KOPT-K1 (cell line): ENCODE results near the gene PTPRC.

Experiments used
- H3K27ac ChIP-seq: fragments of 200-600 bp; sonication (generic); 2 replicates; pipeline ENCODE4 v1.5.1; 2016; ENCODE audit warnings: antibody characterized with exemption, mild to moderate bottlenecking, low read depth, low read length; ENCODE audit not compliant: poor library complexity, severe bottlenecking
- H3K36me3 ChIP-seq: fragments of 200-600 bp; sonication (generic); 2 replicates; pipeline ENCODE4 v1.5.1; 2017; ENCODE audit warnings: antibody characterized with exemption, mild to moderate bottlenecking, low read length, moderate library complexity; ENCODE audit not compliant: insufficient read depth
- H3K9me3 ChIP-seq: fragments of 200-600 bp; sonication (generic); 2 replicates; pipeline ENCODE4 v1.5.1; 2017; ENCODE audit warnings: antibody characterized with exemption, low read length, mild to moderate bottlenecking; ENCODE audit not compliant: insufficient read depth, poor library complexity, severe bottlenecking

PTPRC gene

GRCh38 chr1:198630863-198631262 is 8.0 kb upstream of the PTPRC start:
- Histone ChIP-seq H3K27ac (peak overlapping the region; percentile 39), H3K36me3 (no peaks in the 10 kb centered on the region), H3K9me3 (peaks cover 14% of the 10 kb centered on the region)

DNA sequence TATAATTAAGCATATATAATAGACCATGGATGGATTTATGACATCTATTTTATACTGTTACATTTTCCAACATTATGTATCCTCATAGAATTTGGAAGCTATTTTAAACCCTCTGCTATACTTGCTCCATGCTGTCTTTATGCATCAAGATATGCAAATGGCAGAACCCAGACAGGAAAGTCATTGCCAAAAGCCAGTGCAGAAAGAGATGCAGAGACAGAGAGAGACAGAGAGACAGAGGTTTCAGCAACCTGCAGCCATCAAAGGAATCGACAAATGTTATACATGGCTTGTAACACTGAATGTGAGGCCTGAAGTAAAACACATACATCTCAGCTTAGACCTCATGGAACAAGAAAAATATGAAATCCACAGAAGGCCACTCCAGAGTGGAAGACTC is 7.5 kb upstream of the PTPRC start:
- H3K27ac ChIP-seq = peak overlapping the region; percentile 39
- peaks cover 14% of the 10 kb centered on the region for H3K9me3 ChIP-seq
- no peaks in the 10 kb centered on the region for H3K36me3 ChIP-seq

GRCh38 chr1:198632007-198632406 is 6.8 kb upstream of the PTPRC start:
- Histone ChIP-seq H3K36me3 (no peaks in the 10 kb centered on the region), H3K27ac (peak overlapping the region; percentile 39), H3K9me3 (peaks cover 14% of the 10 kb centered on the region)

DNA sequence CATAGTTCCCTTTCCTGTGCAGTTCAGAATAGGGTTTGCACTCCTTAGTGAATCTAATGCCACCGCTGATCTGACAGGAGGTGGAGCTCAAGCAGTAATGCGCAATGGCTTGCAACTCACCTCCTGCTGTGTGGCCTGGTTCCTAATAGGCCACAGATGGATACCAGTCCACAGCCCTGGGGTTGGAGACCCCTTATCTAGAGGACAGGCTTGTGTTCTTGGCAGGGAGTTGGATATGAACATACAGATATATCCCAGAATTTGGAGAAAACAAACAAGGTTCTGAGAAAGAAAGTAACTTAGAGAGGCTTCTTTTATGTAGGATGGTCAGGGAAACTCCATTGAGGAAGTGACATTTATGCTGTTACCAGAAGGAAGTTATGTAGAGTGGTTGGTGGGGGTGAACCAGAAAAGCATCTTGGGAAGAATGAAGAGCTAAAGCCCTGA is 5.1 kb upstream of the PTPRC start:
- H3K9me3 ChIP-seq = peaks cover 14% of the 10 kb centered on the region
- peak overlapping the region; percentile 14 for H3K27ac ChIP-seq
- no peaks in the 10 kb centered on the region for H3K36me3 ChIP-seq

GRCh38 chr1:198635964-198636363 is 2.9 kb upstream of the PTPRC start:
- no peaks in the 10 kb centered on the region for H3K36me3 ChIP-seq
- H3K27ac ChIP-seq = peak overlapping the region; percentile 89
- H3K9me3 ChIP-seq = peaks cover 14% of the 10 kb centered on the region

- peak overlapping the region; percentile 89 for H3K27ac ChIP-seq
- H3K36me3 ChIP-seq = no peaks in the 10 kb centered on the region
- H3K9me3 ChIP-seq = peaks cover 14% of the 10 kb centered on the region
These were observed 2.4 kb upstream of the PTPRC start for GRCh38 chr1:198636391-198636790.

- no peaks in the 10 kb centered on the region for H3K36me3 ChIP-seq
- H3K9me3 ChIP-seq = peaks cover 14% of the 10 kb centered on the region
- peak overlapping the region; percentile 89 for H3K27ac ChIP-seq
These were observed 1.7 kb upstream of the PTPRC start for GRCh38 chr1:198637157-198637556.

DNA sequence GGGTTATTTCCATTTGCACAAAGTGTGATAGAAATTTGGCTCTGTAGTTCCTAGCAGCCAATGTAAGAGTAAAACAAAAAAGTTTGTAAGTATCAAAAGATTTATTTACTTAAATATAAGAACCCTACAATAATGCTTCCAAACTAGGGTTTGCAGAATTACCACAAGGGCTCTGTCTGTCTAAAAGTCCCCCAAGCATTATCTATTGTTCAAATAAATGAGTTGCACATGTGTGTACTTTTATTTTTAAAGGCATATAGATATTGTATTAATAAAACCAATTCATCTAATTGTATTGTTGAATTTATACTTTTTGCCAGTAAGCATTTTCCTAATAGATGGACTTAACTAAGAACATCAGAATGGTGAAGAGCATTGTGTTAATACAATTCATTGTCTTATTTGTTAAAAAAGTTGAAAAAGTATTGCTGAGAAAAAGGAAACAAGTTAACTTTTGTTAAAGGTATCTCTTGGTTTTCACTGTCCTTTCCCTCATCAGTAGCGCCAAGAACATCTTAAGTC is 863 bp upstream of the PTPRC start:
- Histone ChIP-seq H3K27ac (peak overlapping the region; percentile 89), H3K36me3 (peaks cover under 1% of the 10 kb centered on the region; the same call in 1 of the 2 replicates), H3K9me3 (peaks cover 7% of the 10 kb centered on the region)

- peak overlapping the region; percentile 89 for H3K27ac ChIP-seq
- peaks cover 5% of the 10 kb centered on the region; the same call in 1 of the 2 replicates for H3K36me3 ChIP-seq
- peaks cover 3% of the 10 kb centered on the region for H3K9me3 ChIP-seq
These were observed 399 bp upstream of the PTPRC start for GRCh38 chr1:198638441-198638840.

GRCh38 chr1:198639671-198640143 is 867 bp downstream of the PTPRC start:
- H3K9me3 ChIP-seq = no peaks in the 10 kb centered on the region
- peak overlapping the region; percentile 89 for H3K27ac ChIP-seq
- H3K36me3 ChIP-seq = peaks cover 9% of the 10 kb centered on the region; the same call in 1 of the 2 replicates

DNA sequence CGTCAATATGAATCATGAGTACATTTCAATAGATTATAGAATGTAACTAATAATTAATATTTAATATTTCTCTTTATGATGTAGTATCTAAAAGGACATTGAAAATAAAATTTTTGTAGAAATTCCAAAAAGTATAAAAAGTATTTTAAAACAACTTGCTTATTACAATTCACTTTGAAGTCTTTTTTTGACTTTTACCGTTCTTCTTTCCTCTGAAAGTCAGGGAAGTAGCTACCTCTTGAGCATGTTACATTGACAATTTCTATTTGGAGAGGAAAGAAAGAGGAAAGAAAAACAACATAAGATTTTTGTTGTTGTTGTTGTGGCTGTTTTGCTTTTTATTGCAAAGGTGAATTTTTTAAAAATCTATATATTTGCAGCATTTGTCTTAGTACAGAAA is 1.3 kb downstream of the PTPRC start:
- no peaks in the 10 kb centered on the region for H3K9me3 ChIP-seq
- H3K36me3 ChIP-seq = peaks cover 9% of the 10 kb centered on the region; the same call in 1 of the 2 replicates
- peak overlapping the region; percentile 89 for H3K27ac ChIP-seq

DNA sequence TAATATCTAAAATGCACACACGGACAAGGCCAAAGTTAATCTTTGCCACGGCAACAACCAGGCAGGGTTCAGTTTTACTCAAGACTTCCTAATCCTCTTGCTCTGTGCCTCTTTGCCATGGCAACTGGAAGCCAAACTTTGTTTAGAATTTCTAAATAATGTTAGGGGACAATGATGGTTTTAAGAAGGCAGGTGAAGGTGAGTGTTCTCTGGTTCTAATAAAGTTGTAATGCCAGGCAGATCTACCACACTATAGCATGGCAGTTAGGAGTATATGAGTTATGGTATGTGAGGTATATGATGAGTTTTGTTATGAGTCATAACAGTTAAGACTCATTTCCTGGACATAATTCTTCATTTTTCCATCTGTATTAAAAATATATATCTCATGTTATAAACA is 2.7 kb downstream of the PTPRC start:
- Histone ChIP-seq H3K27ac (peak overlapping the region; percentile 89), H3K9me3 (no peaks in the 10 kb centered on the region), H3K36me3 (peaks cover 9% of the 10 kb centered on the region; the same call in 1 of the 2 replicates)

DNA sequence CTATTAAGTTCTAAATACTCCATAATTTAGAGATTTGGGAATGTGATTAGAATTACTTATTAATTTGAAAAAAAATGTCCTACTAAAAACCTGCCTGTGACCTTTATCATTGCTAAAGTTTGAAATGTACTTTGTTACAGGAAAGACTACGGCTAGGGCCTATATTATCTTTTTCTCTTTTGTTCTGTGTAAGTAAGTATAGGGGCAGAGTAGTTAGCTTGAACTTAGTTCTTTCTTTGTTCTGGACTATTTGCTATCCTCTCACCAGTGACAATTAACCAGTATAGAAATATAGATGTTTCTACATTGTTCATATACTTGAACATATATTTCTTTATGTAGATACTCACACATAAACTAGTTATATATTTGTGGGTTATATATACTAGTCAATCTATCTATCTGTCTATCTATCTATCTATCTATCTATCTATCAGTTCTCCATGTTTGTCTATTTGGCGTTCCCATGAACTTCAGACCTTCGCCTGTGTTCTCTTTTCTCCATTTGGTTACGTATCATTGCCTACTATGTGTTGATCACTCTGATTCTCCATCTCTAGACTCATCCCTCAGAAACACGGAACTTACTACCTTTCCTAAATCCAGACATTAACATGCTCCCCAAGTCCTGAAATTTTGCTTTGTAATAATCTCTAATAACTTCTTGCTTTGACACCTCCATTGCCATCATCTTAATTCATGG is 3.3 kb downstream of the PTPRC start:
- H3K9me3 ChIP-seq = no peaks in the 10 kb centered on the region
- H3K27ac ChIP-seq = peak overlapping the region; percentile 89
- peaks cover 14% of the 10 kb centered on the region; the same call in 1 of the 2 replicates for H3K36me3 ChIP-seq

- peak overlapping the region; percentile 89 for H3K27ac ChIP-seq
- H3K9me3 ChIP-seq = no peaks in the 10 kb centered on the region
- H3K36me3 ChIP-seq = peaks cover 16% of the 10 kb centered on the region; the same call in 1 of the 2 replicates
These were observed 4.1 kb downstream of the PTPRC start for GRCh38 chr1:198642983-198643382.

DNA sequence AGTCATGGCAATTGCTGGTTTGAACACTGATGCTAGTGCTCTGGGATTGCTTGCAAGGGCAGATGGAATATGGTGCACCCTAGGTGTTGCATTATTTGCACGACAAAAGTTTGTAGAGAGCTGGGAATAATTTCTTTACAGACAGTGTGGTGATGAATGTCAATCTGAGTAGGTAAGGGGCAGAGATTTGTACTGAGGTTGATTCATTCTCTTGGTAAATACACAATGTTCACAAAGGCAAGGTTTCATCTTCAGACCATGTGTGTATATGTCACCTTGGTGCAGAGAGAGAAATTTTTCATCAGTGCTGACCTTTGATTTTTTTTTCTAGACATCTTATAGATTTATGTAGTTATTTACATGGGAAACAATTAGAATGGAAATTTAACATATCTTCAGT is 5.0 kb downstream of the PTPRC start:
- peaks cover 16% of the 10 kb centered on the region; the same call in 1 of the 2 replicates for H3K36me3 ChIP-seq
- H3K9me3 ChIP-seq = no peaks in the 10 kb centered on the region
- peak overlapping the region; percentile 89 for H3K27ac ChIP-seq
